Brain microvascular endothelial cell (primary cell): Measurements from ENCODE around the gene KANSL1.
A peak's percentile ranks its signal among the peaks of the same experiment; 100 is the strongest.

Source experiments
- DNase-seq: peaks from one replicate; pipeline ENCODE4 v3.0.0-alpha.2; 2020
- H3K27ac ChIP-seq: fragments of 250-450 bp; sonication (Bioruptor Pico); 2 replicates; pipeline ENCODE4 v1.5.1; 2020; ENCODE audit warnings: mild to moderate bottlenecking, moderate library complexity
- H3K27me3 ChIP-seq: fragments of 250-450 bp; sonication (Bioruptor Pico); replicated peaks from 2 replicates; pipeline ENCODE4 v1.5.1; 2020; ENCODE audit warnings: mild to moderate bottlenecking
- H3K36me3 ChIP-seq: fragments of 250-450 bp; sonication (Bioruptor Pico); replicated peaks from 2 replicates; pipeline ENCODE4 v1.5.1; 2020; ENCODE audit warnings: mild to moderate bottlenecking
- H3K4me3 ChIP-seq: 2 replicates; pipeline ENCODE4 v1.5.1; 2011; ENCODE audit warnings: low read depth, mild to moderate bottlenecking, control low read depth, low read length, moderate library complexity
- in situ Hi-C: cut with HindIII; loops from 2 replicates; pipeline ENCODE4 v1.10.0; 2017; ENCODE audit warnings: low sequenced_read_pairs, low pct_ligation_motif_present
- TF ChIP-seq, protein P1 (sequence below): IDR thresholded peaks from 2 replicates; pipeline ENCODE4 v1.5.1; 2011; ENCODE audit warnings: low read depth, mild to moderate bottlenecking, moderate library complexity, low read length, control low read depth, inconsistent platforms; ENCODE audit errors: missing control alignments

KANSL1 gene

DNA sequence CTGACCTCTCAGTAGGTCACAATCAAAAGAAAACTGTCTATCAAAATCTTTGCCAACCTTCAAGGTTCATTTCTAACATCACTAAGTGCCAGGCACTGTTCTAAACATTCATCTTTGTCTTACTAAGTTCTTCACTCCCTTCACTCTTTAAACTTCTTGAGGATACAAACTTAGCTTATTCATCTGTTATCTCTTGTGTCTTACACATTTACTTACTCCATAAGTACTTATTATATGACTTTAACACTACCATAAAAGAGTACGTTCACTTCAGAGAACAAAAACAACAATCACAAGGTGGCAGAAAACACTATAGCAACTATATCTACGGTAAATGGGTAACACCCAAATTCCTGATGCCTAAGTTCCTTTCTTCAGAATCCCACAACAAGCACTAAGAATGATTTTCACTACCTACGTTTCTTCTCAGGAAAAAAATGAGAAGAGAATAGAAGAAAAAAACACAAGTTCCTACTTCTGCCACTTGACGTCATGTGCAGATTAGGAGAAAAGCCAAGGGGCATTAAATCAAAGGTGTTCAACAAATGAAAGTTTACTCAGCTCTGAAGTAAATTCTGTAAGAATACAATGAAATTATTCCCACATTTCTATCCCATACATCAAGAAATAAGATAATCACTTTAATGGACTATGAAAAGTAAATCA is 29.2 kb downstream of the KANSL1 start:
- H3K36me3 ChIP-seq, result no peaks in the 10 kb centered on the region
- no peak overlapping the region for H3K4me3 ChIP-seq
- no peak for DNase-seq
- in situ Hi-C loops, result no loop called here
- H3K27me3 ChIP-seq, result no peaks in the 10 kb centered on the region
- TF ChIP-seq, protein P1, sequence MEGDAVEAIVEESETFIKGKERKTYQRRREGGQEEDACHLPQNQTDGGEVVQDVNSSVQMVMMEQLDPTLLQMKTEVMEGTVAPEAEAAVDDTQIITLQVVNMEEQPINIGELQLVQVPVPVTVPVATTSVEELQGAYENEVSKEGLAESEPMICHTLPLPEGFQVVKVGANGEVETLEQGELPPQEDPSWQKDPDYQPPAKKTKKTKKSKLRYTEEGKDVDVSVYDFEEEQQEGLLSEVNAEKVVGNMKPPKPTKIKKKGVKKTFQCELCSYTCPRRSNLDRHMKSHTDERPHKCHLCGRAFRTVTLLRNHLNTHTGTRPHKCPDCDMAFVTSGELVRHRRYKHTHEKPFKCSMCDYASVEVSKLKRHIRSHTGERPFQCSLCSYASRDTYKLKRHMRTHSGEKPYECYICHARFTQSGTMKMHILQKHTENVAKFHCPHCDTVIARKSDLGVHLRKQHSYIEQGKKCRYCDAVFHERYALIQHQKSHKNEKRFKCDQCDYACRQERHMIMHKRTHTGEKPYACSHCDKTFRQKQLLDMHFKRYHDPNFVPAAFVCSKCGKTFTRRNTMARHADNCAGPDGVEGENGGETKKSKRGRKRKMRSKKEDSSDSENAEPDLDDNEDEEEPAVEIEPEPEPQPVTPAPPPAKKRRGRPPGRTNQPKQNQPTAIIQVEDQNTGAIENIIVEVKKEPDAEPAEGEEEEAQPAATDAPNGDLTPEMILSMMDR, result no peak
- no peak overlapping the region for H3K27ac ChIP-seq

DNA sequence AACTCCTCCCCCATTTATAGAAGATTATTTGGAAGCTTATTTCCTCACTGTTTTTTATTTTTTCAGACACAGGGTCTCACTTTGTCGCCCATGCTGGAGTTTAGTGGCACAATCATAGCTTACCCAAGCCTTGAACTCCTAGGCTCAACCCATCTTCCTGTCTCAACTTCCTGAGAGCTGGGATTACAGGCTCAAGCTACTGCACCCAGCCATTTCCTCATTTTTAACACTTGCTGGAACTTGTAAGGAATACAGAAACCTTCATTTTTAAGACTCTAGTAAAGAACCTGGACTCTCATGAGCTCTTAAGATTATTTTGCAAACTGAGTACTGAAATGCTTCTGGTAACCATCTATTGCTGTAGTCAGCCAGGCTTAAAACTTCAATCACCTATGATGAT is 29.9 kb downstream of the KANSL1 start:
- TF ChIP-seq, protein P1, result no peak
- Histone ChIP-seq H3K27ac (no peak overlapping the region), H3K27me3 (no peaks in the 10 kb centered on the region), H3K4me3 (no peak overlapping the region), H3K36me3 (no peaks in the 10 kb centered on the region)
- DNase-seq, result no peak
- in situ Hi-C loops, result no loop called here

DNA sequence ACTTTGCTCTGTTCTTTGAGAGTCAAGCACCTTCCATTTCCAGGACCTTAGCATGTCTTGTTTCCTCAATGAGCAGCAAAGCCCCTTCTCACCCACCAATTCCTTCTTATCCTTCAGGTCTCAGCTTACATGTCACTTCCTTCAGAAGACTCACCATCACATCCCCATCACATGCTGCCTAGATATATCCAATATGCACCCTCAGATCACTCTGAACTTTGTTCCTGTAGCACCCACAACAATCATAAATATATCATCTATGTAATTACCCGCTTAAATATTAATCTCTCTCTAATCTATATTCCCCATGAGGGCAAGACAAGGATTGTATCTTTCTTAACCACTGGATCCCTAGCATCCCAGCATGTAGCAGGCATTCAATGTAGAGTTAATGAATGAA is 30.4 kb downstream of the KANSL1 start:
- Histone ChIP-seq H3K4me3 (no peak overlapping the region), H3K36me3 (no peaks in the 10 kb centered on the region), H3K27ac (no peak overlapping the region), H3K27me3 (no peaks in the 10 kb centered on the region)
- in situ Hi-C loops, result no loop called here
- no peak for DNase-seq
- TF ChIP-seq, protein P1, result no peak

DNA sequence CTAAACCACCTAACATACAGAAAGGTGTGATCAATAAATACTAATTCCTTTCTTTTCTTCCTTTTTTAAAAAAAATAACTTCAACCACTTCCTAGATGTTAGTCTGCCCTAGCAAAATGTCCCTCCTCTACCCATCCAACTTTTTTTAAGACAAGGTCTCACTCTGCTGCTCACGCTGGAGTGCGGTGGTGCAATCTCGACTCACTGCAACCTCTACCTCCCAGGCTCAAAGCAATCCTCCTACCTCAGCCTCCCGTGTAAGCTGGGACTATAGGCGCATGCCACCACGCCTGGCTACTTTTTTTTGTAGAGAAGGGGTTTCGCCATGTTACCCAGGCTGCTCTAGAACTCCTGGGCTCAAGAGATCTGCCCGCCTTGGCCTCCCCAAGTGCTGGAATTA is 33.1 kb downstream of the KANSL1 start:
- Histone ChIP-seq H3K27ac (no peak overlapping the region), H3K4me3 (no peak overlapping the region), H3K27me3 (no peaks in the 10 kb centered on the region), H3K36me3 (no peaks in the 10 kb centered on the region)
- in situ Hi-C loops, result no loop called here
- TF ChIP-seq, protein P1, result no peak
- DNase-seq, result no peak

DNA sequence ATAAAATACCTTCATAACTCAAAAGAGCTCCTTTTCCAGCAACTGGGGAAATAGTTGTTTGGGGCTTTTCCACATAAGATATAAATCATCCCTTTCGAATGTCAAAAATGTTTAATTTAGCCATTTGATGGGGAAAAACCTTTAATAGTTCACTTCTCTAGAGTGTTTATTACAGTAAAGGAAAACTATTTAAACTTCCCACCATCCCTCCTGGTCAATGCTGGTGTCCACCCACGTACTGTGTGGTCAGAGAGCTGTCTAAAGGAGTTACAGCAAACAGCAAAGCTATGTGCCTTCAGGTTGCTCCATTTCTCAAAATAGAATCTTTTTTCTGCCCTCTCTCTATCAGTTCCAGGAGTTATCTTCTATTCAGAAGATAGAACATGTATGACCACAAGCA is 33.5 kb downstream of the KANSL1 start:
- Histone ChIP-seq H3K36me3 (no peaks in the 10 kb centered on the region), H3K4me3 (no peak overlapping the region), H3K27me3 (no peaks in the 10 kb centered on the region), H3K27ac (no peak overlapping the region)
- in situ Hi-C loops, result no loop called here
- peak; percentile 63 for DNase-seq
- TF ChIP-seq, protein P1, result no peak
